NCI-H2107 treated with DMSO at 0.1 percent for 48 hours (cell line): ENCODE data around the gene ZNF438.
A peak's percentile ranks its signal among the peaks of the same experiment; 100 is the strongest.
"Not testable (repeated sequence)": the region's sequence is repeated elsewhere in the genome, so short reads cannot be mapped to it uniquely, and the experiment has no call there.

Source experiments
- DNase-seq: peaks from one replicate; lab custom pipeline; 2025; ENCODE audit not compliant: unreplicated experiment; lab: John Stamatoyannopoulos, UW

ZNF438 gene

GRCh38 chr10:30990971-30991646 is 40.6 kb downstream of the ZNF438 start:
- no peak for DNase-seq

GRCh38 chr10:30990351-30990750 is 41.3 kb downstream of the ZNF438 start:
- DNase-seq, result no peak

GRCh38 chr10:30988831-30989435 is 42.7 kb downstream of the ZNF438 start:
- DNase-seq, result no peak

- no peak for DNase-seq
These were observed 44.2 kb downstream of the ZNF438 start for GRCh38 chr10:30987463-30987862.

GRCh38 chr10:30986053-30986555 is 45.6 kb downstream of the ZNF438 start:
- no peak for DNase-seq

GRCh38 chr10:30985512-30985911 is 46.2 kb downstream of the ZNF438 start:
- DNase-seq, result no peak

GRCh38 chr10:30984563-30985328 is 46.9 kb downstream of the ZNF438 start:
- no peak for DNase-seq

DNA sequence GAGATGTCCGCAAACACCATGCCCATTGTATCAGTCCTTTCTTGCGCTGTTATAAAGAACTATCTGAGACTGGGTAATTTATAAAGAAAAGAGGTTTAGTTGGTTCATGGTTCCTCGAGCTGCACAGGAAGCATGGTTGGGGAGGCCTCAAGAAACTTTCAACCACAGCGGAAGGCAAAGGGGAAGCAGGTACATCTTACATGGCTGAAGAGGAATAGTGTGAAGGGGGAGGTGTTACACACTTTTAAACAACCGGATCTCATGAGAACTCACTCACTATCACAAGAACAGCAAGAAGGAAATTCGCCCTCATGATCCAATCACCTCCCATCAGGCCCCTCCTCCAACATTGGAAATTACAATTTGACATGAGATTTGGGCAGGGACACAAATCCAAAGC is 48.5 kb downstream of the ZNF438 start:
- DNase-seq, result not testable (repeated sequence)

DNA sequence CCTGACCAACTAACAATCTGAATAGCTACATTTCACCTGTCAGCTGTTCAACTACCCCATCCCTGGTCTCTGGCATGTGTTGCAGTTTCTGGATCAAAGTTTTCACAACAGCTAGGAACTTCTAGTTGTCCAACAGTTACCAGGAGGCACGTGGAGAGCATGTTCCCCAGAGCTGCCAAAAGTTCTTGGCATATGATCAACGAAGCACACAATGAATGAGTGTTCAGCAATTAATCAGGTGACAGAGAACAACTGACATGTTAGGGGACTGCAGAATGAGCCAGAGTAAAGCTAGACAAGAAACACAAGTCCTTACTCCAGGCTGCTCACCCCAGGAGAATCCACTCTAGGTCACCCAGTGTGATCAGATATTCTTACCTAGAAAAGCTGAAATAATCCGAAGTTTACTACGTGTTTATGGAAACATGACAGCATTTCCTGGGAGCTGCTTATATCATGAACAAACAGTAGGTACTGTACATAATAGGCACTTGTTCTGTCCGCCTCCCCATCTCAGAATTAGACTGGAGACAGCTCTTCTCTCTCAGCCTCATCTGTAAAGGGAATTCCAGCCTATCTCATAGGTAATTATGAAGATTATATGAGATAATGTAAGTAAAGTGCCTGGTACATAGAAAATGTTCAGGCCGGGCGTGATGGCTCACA is 50.6 kb downstream of the ZNF438 start:
- no peak for DNase-seq

DNA sequence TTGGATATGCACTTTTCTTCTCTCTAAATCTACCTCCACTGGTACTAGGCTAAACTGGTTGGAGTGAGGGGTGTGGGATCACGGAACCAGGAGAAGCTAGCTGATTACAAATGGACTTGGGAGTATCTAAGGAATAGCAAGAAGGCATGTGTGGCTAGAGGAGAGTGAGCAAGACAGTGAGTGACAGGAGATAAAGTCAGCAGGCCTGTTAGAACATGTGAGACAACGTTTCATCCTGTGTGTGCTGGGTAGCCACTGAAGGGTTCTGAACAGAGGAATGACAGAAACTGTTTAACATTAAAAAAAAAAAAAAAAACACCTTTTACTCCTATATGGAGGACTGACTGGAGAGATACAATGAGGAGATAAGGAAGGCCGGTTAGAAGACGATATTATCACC is 51.7 kb downstream of the ZNF438 start:
- no peak for DNase-seq

- DNase-seq, result no peak
These were observed 52.8 kb downstream of the ZNF438 start for GRCh38 chr10:30978843-30979242.

GRCh38 chr10:30977385-30977784 is 54.3 kb downstream of the ZNF438 start:
- no peak for DNase-seq

GRCh38 chr10:30974773-30975415 is 56.8 kb downstream of the ZNF438 start:
- no peak for DNase-seq

DNA sequence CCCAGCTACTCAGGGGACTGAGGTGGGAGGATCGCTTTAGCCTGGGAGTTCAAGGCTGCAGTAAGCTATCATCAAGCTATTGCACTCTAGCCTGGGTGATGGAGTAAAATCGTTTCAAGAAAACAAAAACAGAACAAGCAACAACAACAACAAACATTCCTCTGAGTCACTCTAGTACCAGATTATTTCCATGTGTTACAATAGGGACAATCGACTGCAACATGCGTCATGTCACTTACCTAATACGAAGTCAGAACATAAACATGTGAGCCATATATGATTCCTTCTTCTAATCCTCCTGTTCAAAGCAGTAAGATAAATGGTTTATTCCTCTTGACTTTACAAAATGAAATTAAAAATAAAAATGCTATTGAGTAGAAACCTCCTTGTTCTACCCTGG is 57.3 kb downstream of the ZNF438 start:
- DNase-seq, result no peak

DNA sequence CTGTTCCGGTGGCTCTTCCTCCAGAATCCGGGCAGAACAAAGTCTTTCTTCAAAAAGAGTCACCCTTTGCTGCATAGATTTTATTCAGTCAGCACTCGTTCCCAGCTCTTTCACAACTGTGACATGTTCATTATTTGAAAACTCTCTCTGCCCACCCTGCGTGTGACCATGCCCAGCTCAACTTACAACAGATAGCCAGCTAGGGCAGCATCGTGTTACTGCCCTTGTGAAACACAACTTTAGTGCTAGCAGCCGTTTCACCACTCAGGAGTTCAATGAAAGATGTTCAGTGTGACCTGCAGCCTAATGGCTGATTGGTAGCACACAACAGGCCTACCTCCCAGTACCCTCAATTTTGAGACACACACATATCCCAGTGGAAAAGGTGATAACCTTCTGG is 57.9 kb downstream of the ZNF438 start:
- DNase-seq, result peak; percentile 23

DNA sequence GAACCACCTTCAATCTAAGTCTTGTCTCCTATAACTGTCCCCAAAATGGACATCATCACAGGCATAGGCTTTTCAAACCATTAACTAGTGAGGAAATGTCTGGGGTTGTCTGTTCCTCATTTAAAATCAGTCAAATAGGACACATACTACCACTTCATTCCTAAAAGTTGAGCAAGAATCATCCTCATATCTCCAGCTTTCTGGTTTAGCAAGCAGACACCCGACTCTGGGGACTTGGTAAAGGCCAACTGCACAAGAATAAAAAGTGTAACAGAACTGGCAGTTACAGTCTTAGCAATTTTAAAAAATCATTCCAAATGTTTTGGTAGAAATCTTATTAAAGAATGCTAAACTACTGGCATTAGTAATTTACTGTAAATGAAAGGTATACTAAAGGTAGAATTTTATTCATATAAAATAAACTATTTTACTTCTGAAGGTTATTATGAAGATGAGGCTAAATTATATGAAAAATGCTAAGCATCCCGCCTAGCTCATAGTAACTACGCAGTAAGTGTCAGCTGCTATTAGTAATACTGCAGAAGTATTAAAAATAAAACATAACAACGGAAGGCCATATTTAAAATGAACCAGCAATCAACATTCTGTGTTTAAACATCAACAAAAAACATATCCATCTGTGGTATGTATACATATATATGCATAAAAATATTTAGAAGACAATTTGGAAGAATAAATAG is 60.8 kb downstream of the ZNF438 start:
- DNase-seq, result no peak

DNA sequence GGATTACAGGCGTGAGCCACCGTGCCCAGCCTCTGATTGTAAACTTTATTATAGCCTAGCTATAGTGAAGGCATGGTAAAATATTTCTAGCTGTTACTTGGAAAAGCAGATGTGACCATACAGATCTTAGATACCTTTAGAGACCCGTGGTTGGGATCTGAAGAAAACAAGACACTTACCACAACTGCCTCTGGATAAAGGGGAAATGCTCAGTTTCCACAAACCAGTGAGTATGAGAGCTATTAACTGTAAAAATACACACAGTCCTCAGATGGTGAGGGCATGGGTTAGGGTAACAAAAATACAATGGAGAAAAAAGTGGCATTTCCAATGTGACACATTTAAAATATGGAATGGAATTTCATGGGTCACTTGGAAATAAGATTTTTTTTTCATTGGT is 63.0 kb downstream of the ZNF438 start:
- no peak for DNase-seq

DNA sequence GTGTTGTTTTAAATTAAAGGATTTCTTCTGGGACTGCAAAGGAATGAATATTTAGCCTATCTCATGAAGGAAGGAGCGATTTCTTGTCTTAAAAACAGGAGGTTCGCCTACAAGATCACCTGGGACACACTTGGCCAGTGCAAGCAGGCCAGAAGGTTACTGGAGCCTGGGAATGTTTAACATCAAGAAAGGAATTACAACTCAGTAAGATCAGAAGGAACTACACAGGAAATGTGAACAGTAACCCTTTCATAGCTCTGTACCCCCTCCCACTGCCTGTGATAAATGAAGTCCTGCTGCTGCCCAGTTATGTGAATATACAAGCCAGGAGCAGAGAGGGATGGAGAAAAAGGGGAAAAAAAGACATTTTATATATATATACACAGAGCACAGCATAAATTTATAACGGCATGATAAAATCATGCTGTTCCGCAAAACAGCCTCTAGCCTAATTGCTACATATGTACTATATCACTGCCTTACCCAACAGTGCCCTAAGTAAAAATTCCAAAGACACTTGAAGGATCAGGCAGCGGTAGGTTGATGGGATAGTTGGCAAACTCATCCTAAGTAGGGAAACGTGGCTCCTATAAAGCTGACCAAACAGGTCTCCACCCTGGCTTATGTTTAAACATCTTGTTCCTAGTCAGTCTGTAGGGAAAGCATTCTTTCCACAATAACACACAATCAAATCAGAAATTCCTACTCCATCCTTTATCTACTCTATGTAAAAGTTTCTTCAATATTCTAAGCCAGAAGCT is 63.8 kb downstream of the ZNF438 start:
- DNase-seq, result no peak

DNA sequence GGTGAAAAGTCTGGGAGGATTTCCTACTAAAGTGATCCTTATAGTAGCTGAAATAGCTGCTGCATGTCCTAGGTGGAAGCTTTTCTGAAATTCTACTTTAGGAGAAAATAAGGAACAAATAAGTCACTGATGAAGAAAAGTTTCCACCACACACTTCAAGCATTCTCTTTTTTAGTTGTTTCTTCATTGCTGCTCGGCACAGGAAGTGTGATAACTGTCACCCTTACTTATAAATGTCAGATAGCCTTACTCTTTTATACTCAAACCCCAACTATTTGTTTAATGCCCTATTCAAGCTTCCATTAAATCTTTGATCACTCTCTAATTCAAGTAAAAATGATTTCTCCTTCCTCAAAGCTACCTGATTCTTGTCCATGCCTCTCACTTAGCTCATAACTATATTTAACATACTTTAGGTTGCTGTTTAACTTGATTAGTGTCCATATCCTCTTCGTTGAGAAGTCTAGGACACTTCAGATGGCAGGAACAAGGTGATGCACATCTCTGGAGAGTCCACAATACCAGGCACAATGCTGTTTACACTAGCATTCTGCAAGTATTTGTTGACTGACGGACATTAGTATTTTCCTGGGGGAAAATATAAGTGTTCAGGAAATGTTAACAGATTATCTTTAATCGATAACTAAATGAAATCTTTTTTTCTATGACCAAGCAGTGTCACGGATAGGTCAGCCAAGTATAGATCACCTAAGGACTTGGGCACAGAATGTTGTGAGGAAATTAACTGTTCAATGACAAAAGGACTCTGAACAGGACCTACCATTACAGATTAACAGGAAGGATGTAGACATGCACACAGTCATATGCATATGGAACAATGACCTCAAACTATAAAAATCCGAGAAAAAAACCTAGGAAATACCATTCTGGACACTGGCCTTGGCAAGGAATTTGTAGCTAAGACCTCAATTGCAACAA is 67.4 kb downstream of the ZNF438 start:
- DNase-seq, result no peak
